NCI-H1436 (cell line): ENCODE results near the gene STXBP6.

Experiments
- DNase-seq: peaks from one replicate; lab custom pipeline; 2025; lab: John Stamatoyannopoulos, UW

STXBP6 gene

GRCh38 chr14:25015761-25016160 is 34.2 kb downstream of the STXBP6 start:
- DNase-seq = no peak

- no peak for DNase-seq
Measured at GRCh38 chr14:25014440-25014839, 35.5 kb downstream of the STXBP6 start.

- no peak for DNase-seq
Measured at GRCh38 chr14:25011095-25011494, 38.9 kb downstream of the STXBP6 start.

GRCh38 chr14:25010471-25010870 is 39.5 kb downstream of the STXBP6 start:
- DNase-seq = no peak

GRCh38 chr14:25009891-25010290 is 40.1 kb downstream of the STXBP6 start:
- no peak for DNase-seq

- no peak for DNase-seq
Measured at GRCh38 chr14:25007832-25008231, 42.1 kb downstream of the STXBP6 start.

GRCh38 chr14:25006961-25007795 is 42.8 kb downstream of the STXBP6 start:
- DNase-seq = no peak

- no peak for DNase-seq
Measured at GRCh38 chr14:25006031-25006430, 43.9 kb downstream of the STXBP6 start.

- DNase-seq = no peak
Measured at GRCh38 chr14:25004389-25004809, 45.5 kb downstream of the STXBP6 start.

GRCh38 chr14:25003537-25003936 is 46.4 kb downstream of the STXBP6 start:
- DNase-seq = no peak

- no peak for DNase-seq
Measured at GRCh38 chr14:25001601-25002000, 48.3 kb downstream of the STXBP6 start.

GRCh38 chr14:25001156-25001555 is 48.8 kb downstream of the STXBP6 start:
- no peak for DNase-seq

GRCh38 chr14:24999157-24999556 is 50.8 kb downstream of the STXBP6 start:
- no peak for DNase-seq

- no peak for DNase-seq
Measured at GRCh38 chr14:24996930-24997725, 52.8 kb downstream of the STXBP6 start.

- DNase-seq = no peak
Measured at GRCh38 chr14:24995016-24995415, 54.9 kb downstream of the STXBP6 start.

- no peak for DNase-seq
Measured at GRCh38 chr14:24993631-24994030, 56.3 kb downstream of the STXBP6 start.

GRCh38 chr14:24992624-24993360 is 57.2 kb downstream of the STXBP6 start:
- no peak for DNase-seq

GRCh38 chr14:24991821-24992220 is 58.1 kb downstream of the STXBP6 start:
- no peak for DNase-seq

- no peak for DNase-seq
Measured at GRCh38 chr14:24991288-24991687, 58.7 kb downstream of the STXBP6 start.

- DNase-seq = no peak
Measured at GRCh38 chr14:24990773-24991172, 59.2 kb downstream of the STXBP6 start.

- DNase-seq = no peak
Measured at GRCh38 chr14:24990050-24990449, 59.9 kb downstream of the STXBP6 start.

GRCh38 chr14:24988760-24989159 is 61.2 kb downstream of the STXBP6 start:
- no peak for DNase-seq
